Liver (tissue), 3 donors: ENCODE results near the gene LDB2.

Experiments used
- RAD21 ChIP-seq, 2 donors: IDR thresholded peaks; 2 replicates each; pipeline ENCODE4 v1.6.1; 2016; ENCODE audit warnings: antibody characterized with exemption in 2 of 2, mild to moderate bottlenecking in 2 of 2
- TAF1 ChIP-seq: conservative IDR thresholded peaks from 2 replicates; pipeline ENCODE4 v1.6.1; 2016; ENCODE audit warnings: antibody characterized with exemption, mild to moderate bottlenecking
- YY1 ChIP-seq: IDR thresholded peaks from 2 replicates; pipeline ENCODE4 v1.6.1; 2016; ENCODE audit warnings: antibody characterized with exemption, mild to moderate bottlenecking
- TF ChIP-seq, protein P1 (sequence below): fragments of 150-350 bp; IDR thresholded peaks from 2 replicates; pipeline ENCODE4 v1.5.1; 2017; ENCODE audit warnings: improper control_type of control experiment, low read depth, low read length; ENCODE audit not compliant: missing input control
- TF ChIP-seq, protein P2 (sequence below): IDR thresholded peaks from 2 replicates; pipeline ENCODE4 v1.6.1; 2016; ENCODE audit warnings: antibody characterized with exemption
- donor health status: healthy.
- donor health status: healthy.

DNA sequence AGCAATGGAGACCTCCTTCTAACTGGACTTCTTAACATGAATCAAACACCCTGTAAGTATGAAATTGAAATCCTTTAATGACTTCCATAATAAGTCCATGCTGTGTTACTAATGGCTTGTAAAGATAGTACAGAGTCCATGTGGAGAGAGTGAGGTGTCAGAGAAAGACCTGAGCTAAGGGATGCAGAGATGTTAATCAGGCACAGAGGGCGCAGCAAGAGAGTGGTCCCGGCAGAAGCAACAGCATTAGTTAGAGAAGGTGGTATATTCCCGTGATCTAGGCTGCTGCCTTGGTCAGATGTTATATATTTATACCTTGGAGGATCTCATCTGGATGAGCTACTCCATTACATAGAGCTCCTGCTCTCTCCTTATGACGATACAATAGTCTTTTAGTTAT lies 295.3 kb downstream of the LDB2 start:
- no peak for TF ChIP-seq YY1
- TF ChIP-seq, protein P1, sequence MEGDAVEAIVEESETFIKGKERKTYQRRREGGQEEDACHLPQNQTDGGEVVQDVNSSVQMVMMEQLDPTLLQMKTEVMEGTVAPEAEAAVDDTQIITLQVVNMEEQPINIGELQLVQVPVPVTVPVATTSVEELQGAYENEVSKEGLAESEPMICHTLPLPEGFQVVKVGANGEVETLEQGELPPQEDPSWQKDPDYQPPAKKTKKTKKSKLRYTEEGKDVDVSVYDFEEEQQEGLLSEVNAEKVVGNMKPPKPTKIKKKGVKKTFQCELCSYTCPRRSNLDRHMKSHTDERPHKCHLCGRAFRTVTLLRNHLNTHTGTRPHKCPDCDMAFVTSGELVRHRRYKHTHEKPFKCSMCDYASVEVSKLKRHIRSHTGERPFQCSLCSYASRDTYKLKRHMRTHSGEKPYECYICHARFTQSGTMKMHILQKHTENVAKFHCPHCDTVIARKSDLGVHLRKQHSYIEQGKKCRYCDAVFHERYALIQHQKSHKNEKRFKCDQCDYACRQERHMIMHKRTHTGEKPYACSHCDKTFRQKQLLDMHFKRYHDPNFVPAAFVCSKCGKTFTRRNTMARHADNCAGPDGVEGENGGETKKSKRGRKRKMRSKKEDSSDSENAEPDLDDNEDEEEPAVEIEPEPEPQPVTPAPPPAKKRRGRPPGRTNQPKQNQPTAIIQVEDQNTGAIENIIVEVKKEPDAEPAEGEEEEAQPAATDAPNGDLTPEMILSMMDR: no peak
- TF ChIP-seq RAD21 (IDR thresholded peaks at IDR 0.05): no peak
- no peak for TF ChIP-seq TAF1
- TF ChIP-seq, protein P2, sequence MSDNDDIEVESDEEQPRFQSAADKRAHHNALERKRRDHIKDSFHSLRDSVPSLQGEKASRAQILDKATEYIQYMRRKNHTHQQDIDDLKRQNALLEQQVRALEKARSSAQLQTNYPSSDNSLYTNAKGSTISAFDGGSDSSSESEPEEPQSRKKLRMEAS: no peak
